ENCODE data around the gene PLPPR4. TPM values are rescaled to one million over a fixed set of nuclear protein-coding genes. Genes with fewer than 3 reads are reported as not detected.

PLPPR4 gene
- total and polyA plus RNA-seq, 12 donors, result 0.12 to 0.97 (median 0.36) TPM

DNA sequence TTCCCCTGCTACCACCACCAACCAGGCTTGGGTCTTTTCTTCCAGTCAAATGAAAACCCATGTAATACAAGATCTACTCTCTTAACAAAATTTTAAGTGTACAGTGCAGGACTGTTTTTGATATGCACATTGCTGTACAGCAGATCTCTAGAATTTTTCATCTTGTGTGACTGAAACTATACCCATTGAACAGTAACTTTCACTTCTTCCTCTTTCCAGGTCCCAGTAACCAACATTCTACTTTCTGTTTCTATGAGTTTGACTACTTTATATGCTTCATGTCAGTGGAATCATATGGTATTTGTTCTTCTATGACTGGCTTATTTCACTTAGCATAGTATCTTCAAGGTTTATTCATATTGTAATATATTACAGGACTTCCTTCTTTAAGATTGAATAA, 45.3 kb upstream of the PLPPR4 start:
- no peak for DNase-seq
- Histone ChIP-seq H3K27me3 (no peaks in the 10 kb centered on the region), H3K4me3 (no peak overlapping the region), H3K9me3 (peaks cover 0 to 19% (median 4%) of the 10 kb centered on the region in 11 donors), H3K4me1 (no peaks in the 10 kb centered on the region), H3K27ac (no peak overlapping the region), H3K36me3 (no peaks in the 10 kb centered on the region)
- intact Hi-C loops (cut with DNase I), result no loop called here
- TF ChIP-seq, protein P1, sequence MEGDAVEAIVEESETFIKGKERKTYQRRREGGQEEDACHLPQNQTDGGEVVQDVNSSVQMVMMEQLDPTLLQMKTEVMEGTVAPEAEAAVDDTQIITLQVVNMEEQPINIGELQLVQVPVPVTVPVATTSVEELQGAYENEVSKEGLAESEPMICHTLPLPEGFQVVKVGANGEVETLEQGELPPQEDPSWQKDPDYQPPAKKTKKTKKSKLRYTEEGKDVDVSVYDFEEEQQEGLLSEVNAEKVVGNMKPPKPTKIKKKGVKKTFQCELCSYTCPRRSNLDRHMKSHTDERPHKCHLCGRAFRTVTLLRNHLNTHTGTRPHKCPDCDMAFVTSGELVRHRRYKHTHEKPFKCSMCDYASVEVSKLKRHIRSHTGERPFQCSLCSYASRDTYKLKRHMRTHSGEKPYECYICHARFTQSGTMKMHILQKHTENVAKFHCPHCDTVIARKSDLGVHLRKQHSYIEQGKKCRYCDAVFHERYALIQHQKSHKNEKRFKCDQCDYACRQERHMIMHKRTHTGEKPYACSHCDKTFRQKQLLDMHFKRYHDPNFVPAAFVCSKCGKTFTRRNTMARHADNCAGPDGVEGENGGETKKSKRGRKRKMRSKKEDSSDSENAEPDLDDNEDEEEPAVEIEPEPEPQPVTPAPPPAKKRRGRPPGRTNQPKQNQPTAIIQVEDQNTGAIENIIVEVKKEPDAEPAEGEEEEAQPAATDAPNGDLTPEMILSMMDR (IDR thresholded peaks at IDR 0.05), result no peak
- no peak for ATAC-seq

DNA sequence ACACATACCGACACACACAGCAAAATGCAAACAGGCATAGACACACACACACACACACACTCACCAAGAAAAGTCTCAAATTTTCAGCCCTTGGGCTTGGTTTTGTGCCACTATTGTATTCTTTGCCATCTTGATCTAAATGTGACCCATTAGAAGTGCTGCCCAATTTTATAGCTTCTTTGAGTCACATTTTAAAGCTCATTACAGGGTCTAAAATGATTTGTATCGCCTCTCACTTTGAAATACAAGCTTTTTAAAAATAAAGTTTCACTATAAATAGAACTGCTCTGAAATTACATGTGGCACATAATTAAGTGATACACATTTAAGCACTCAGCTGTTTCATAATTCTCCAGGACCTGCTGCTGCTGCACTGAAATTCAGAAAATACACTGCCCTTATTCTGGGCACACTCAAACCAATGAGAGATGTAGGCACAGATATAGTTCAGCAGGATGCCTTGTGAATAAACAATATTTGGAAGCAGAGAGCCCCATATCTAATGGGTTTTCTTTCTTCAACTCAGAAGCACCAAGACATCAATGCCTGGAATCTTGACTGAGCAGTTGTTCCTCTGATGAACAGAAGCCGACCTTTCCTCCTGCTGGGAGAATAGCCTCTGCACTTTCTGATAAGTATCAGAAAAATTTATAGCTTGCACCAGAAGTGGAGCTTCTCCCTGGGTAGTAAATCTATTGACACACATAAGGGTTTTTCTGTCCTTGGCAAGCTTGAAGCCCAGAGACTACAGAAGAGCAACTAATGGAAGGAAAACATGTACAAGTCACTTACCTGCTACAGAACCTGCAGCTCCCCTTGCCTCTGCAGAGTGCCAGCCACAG, 37.0 kb upstream of the PLPPR4 start:
- ATAC-seq (no peak), DNase-seq (no peak)
- H3K4me1 ChIP-seq, result no peaks in the 10 kb centered on the region
- H3K27ac ChIP-seq, result no peak overlapping the region
- H3K9me3 ChIP-seq, result peaks cover 0 to 9% (median 0%) of the 10 kb centered on the region in 11 donors
- H3K36me3 ChIP-seq, result no peaks in the 10 kb centered on the region
- H3K27me3 ChIP-seq, result peaks cover 0 to 3% (median 0%) of the 10 kb centered on the region in 7 donors
- intact Hi-C loops (cut with DNase I), result no loop called here
- TF ChIP-seq, protein P1 (IDR thresholded peaks at IDR 0.05), result no peak
- 71 to 80% methylated on average over 3 of the region's 3 CpGs for WGBS, 2 donors
- H3K4me3 ChIP-seq, result no peak overlapping the region

DNA sequence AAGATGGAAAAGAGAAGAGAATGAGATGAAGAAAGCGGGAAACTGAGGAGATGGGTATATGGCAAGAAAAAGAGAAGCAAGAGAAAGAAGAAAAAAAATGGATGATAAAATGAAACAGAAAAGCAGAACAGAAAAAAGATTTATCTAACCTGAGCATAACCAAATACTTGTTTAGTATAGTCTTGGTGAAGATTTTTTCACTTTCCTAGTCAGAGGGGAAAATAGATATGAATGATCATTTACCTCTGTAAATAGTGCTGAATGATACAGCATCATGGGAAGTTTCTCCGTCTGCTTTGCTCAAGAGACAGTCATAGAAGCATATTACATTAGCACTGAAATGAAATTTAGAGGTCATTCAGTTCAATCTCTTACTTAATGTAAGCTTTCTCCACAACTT, 36.1 kb upstream of the PLPPR4 start:
- no peak overlapping the region for H3K4me3 ChIP-seq
- 74 to 81% methylated on average over 1 of the region's 2 CpGs for WGBS, 2 donors
- no peaks in the 10 kb centered on the region for H3K4me1 ChIP-seq
- H3K27ac ChIP-seq, result no peak overlapping the region
- peaks cover 0 to 9% (median 0%) of the 10 kb centered on the region in 11 donors for H3K9me3 ChIP-seq
- H3K36me3 ChIP-seq, result no peaks in the 10 kb centered on the region
- TF ChIP-seq, protein P1 (IDR thresholded peaks at IDR 0.05), result no peak
- intact Hi-C loops (cut with DNase I), result no loop called here
- DNase-seq (no peak), ATAC-seq (no peak)
- peaks cover 0 to 3% (median 0%) of the 10 kb centered on the region in 7 donors for H3K27me3 ChIP-seq

DNA sequence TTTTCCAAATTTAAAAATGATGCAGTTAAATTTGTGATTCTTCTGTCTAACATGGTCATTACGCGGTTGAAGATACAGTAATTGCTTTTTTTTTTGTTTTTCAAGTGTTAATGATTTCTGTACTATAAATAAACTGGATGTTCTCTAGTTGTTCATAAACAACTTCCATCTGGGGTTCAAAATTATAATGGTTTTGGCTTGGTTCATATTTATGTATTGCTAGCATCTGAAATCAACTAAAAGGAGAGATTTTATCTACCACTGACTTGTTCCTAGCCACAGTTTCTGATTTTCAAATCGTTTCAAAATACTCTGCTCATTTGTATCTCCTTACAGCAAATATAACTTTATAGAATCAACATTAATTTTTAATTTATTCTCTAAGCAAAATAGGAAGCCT, 35.2 kb upstream of the PLPPR4 start:
- Histone ChIP-seq H3K4me1 (no peaks in the 10 kb centered on the region), H3K9me3 (peaks cover 0 to 9% (median 0%) of the 10 kb centered on the region in 11 donors), H3K27me3 (peaks cover 0 to 3% (median 0%) of the 10 kb centered on the region in 7 donors), H3K36me3 (no peaks in the 10 kb centered on the region), H3K27ac (no peak overlapping the region), H3K4me3 (no peak overlapping the region)
- TF ChIP-seq, protein P1 (IDR thresholded peaks at IDR 0.05), result no peak
- 88 to 91% methylated on average over 3 of the region's 3 CpGs for WGBS, 2 donors
- ATAC-seq (no peak), DNase-seq (no peak)
- intact Hi-C loops (cut with DNase I), result no loop called here

All from heart right ventricle (tissue), 16 donors.